Measurements from ENCODE around the gene BCOR. TPM values are rescaled to one million over a fixed set of nuclear protein-coding genes. Genes with fewer than 3 reads are reported as not detected.

BCOR gene
- total and polyA plus RNA-seq, 2 of the 13 experiments (the other 11 are each of a cell fraction or from before 2014, with no cell fraction given): 14.3 to 15.2 TPM

GRCh38 chrX:40108162-40108958 is 10.6 kb upstream of the BCOR start (continued):
- TF ChIP-seq ATF5 (CRISPR knock-in tag; IDR thresholded peaks at IDR 0.05; ENCODE audit: low read depth): no peak
- peak; percentile 69; the same call in 1 of the 2 replicates for TF ChIP-seq BATF2 (CRISPR knock-in tag; IDR thresholded peaks at IDR 0.05)
- TF ChIP-seq RARG (CRISPR knock-in tag; IDR thresholded peaks at IDR 0.05; ENCODE audit: low read depth): no peak
- TF ChIP-seq ZNF768 (CRISPR knock-in tag; IDR thresholded peaks at IDR 0.05): no peak
- no peak for TF ChIP-seq ZNF496 (CRISPR knock-in tag; IDR thresholded peaks at IDR 0.05; ENCODE audit: insufficient replicate concordance)
- TF ChIP-seq ZBTB38 (CRISPR knock-in tag; IDR thresholded peaks at IDR 0.05): no peak; the same call in 1 of the 2 replicates
- TF ChIP-seq ZNF761 (CRISPR knock-in tag; conservative IDR thresholded peaks at IDR 0.05): peak; percentile 74; the same call in 1 of the 2 replicates
- TF ChIP-seq ZNF431 (CRISPR knock-in tag; IDR thresholded peaks at IDR 0.05; ENCODE audit: borderline replicate concordance, low read depth): no peak
- TF ChIP-seq HOXA9 (CRISPR knock-in tag; IDR thresholded peaks at IDR 0.05; ENCODE audit: borderline replicate concordance): 0 out of 2 replicates have a peak, but pooled peaks have one; percentile 58
- TF ChIP-seq FOXK2 (IDR thresholded peaks at IDR 0.05): no peak
- TF ChIP-seq ELF3 (CRISPR knock-in tag; IDR thresholded peaks at IDR 0.05): no peak
- TF ChIP-seq ZNF737 (CRISPR knock-in tag; IDR thresholded peaks at IDR 0.05; ENCODE audit: borderline replicate concordance): no peak
- 0 out of 2 replicates have a peak, but pooled peaks have one; percentile 57 for TF ChIP-seq ZNF501 (CRISPR knock-in tag; IDR thresholded peaks at IDR 0.05)
- peak; percentile 59; the same call in 1 of the 2 replicates for TF ChIP-seq KDM2A (CRISPR knock-in tag; IDR thresholded peaks at IDR 0.05; ENCODE audit: borderline replicate concordance, low read depth)
- TF ChIP-seq ZNF230 (CRISPR knock-in tag; IDR thresholded peaks at IDR 0.05): 0 out of 2 replicates have a peak, but pooled peaks have one; percentile 75
- TF ChIP-seq PHF8 (CRISPR knock-in tag; IDR thresholded peaks at IDR 0.05): peak; percentile 72
- TF ChIP-seq NFE2L1 (CRISPR knock-in tag; IDR thresholded peaks at IDR 0.05; ENCODE audit: borderline replicate concordance): no peak
- TF ChIP-seq ZNF780A (CRISPR knock-in tag; IDR thresholded peaks at IDR 0.05): 0 out of 2 replicates have a peak, but pooled peaks have one; percentile 39
- TF ChIP-seq DR1 (CRISPR knock-in tag; IDR thresholded peaks at IDR 0.05): no peak
- no peak for TF ChIP-seq ZNF740 (CRISPR knock-in tag; IDR thresholded peaks at IDR 0.05)
- no peak for TF ChIP-seq CBFB (CRISPR knock-in tag; IDR thresholded peaks at IDR 0.05)
- no peak for TF ChIP-seq ZNF260 (CRISPR knock-in tag; IDR thresholded peaks at IDR 0.05; ENCODE audit: borderline replicate concordance, low read depth)
- no peak; the same call in 1 of the 2 replicates for TF ChIP-seq ZNF589 (CRISPR knock-in tag; conservative IDR thresholded peaks at IDR 0.05)
- no peak for TF ChIP-seq ZNF362 (CRISPR knock-in tag; IDR thresholded peaks at IDR 0.05; ENCODE audit: borderline replicate concordance)
- TF ChIP-seq ZNF224 (CRISPR knock-in tag; IDR thresholded peaks at IDR 0.05): 0 out of 2 replicates have a peak, but pooled peaks have one; percentile 21
- no peak for TF ChIP-seq ZNF672 (CRISPR knock-in tag; IDR thresholded peaks at IDR 0.05)
- no peak for TF ChIP-seq SOX13 (IDR thresholded peaks at IDR 0.05)
- TF ChIP-seq SOX13 (CRISPR knock-in tag; conservative IDR thresholded peaks at IDR 0.05 in 1 of 2, IDR thresholded peaks at IDR 0.05 in 1 of 2): peak in 1 of 2 experiments; percentile 37; a peak in 1 of 4 replicates
- no peak; the same call in 1 of the 2 replicates for TF ChIP-seq ZNF205 (CRISPR knock-in tag; IDR thresholded peaks at IDR 0.05)
